Panc1 (cell line): Measurements from ENCODE around the gene ACOT4. TPM values are rescaled to one million over a fixed set of nuclear protein-coding genes. Genes with fewer than 3 reads are reported as not detected.

Experiments used
- ATAC-seq: fragments of 200-7000 bp; cut with Tn5 transposase; 2 replicates; pipeline ENCODE4 v1.9.1; 2020; ENCODE audit warnings: mild to moderate bottlenecking, moderate library complexity
- BruUV-seq: library from RNA; stranded (reverse); fragments of 400-500 nt; replicated peaks from 2 replicates; lab custom pipeline; 2021; lab: Mats Ljungman, UMichigan
- CTCF ChIA-PET: fragments of 300-600 bp; sonication (Branson Sonifier 250); formaldehyde crosslinking; loops from one replicate; lab custom pipeline; 2022; ENCODE audit warnings: antibody characterized with exemption; lab: Charles Lee
- POLR2A ChIA-PET: fragments of 300-600 bp; sonication (Branson Sonifier 250); formaldehyde crosslinking; loops from one replicate; lab custom pipeline; 2022; ENCODE audit warnings: antibody characterized with exemption; lab: Charles Lee
- DNase-seq: peaks from one replicate; pipeline ENCODE4 v3.0.0-alpha.2; 2010; ENCODE audit warnings: low read depth, low spot score
- H3K27ac ChIP-seq: 2 replicates; pipeline ENCODE4 v1.5.1; 2011; ENCODE audit warnings: mild to moderate bottlenecking, low read length, inconsistent platforms
- H3K27me3 ChIP-seq: fragments of 200-500 bp; sonication (Bioruptor generic); 2 replicates; pipeline ENCODE4 v1.6.0; 2014; ENCODE audit warnings: low read length, inconsistent platforms; ENCODE audit not compliant: control insufficient read depth, insufficient read depth
- H3K36me3 ChIP-seq: fragments of 200-500 bp; sonication (Bioruptor generic); 2 replicates; pipeline ENCODE4 v1.5.1; 2014; ENCODE audit warnings: inconsistent platforms, mild to moderate bottlenecking, low read length, moderate library complexity; ENCODE audit not compliant: control insufficient read depth, insufficient read depth
- H3K4me1 ChIP-seq: 2 replicates; pipeline ENCODE4 v1.5.1; 2011; ENCODE audit warnings: inconsistent platforms, mild to moderate bottlenecking, low read length, moderate library complexity; ENCODE audit not compliant: control insufficient read depth, insufficient read depth
- H3K4me3 ChIP-seq, 2 experiments: 2 replicates each; pipeline ENCODE4 v1.5.1; 2011 to 2012; ENCODE audit warnings: low read depth in 2 of 2, low read length in 2 of 2, mild to moderate bottlenecking in 2 of 2, inconsistent platforms in 1 of 2, moderate library complexity in 1 of 2
- H3K9me3 ChIP-seq: fragments of 200-500 bp; sonication (Bioruptor generic); 2 replicates; pipeline ENCODE4 v1.5.1; 2014; ENCODE audit warnings: low read depth, mild to moderate bottlenecking, inconsistent platforms, low read length, moderate library complexity; ENCODE audit not compliant: control insufficient read depth, insufficient read depth
- CTCF ChIP-seq: fragments of 450-650 bp; IDR thresholded peaks from 2 replicates; pipeline ENCODE4 v1.5.1; 2017; ENCODE audit warnings: mild to moderate bottlenecking
- POLR2AphosphoS5 ChIP-seq: IDR thresholded peaks from 2 replicates; pipeline ENCODE4 v1.6.1; 2012; ENCODE audit warnings: mild to moderate bottlenecking, low read depth, low read length, moderate library complexity
- REST ChIP-seq, 2 experiments: IDR thresholded peaks; 2 replicates each; pipeline ENCODE4 v1.6.1; 2011 to 2012; ENCODE audit warnings: low read depth in 2 of 2, control low read depth in 1 of 2, low read length in 1 of 2, mild to moderate bottlenecking in 1 of 2, moderate library complexity in 1 of 2; ENCODE audit not compliant: insufficient read depth in 1 of 2
- SIN3A ChIP-seq: IDR thresholded peaks from 2 replicates; pipeline ENCODE4 v1.6.1; 2012; ENCODE audit warnings: low read depth, mild to moderate bottlenecking, low read length, moderate library complexity, borderline replicate concordance; ENCODE audit not compliant: insufficient read depth
- TCF7L2 ChIP-seq: IDR thresholded peaks from 2 replicates; pipeline ENCODE4 v1.6.1; 2011; ENCODE audit warnings: mild to moderate bottlenecking, low read depth, low read length, inconsistent platforms
- in situ Hi-C: cut with HindIII; loops from 2 replicates; pipeline ENCODE4 v1.10.0; 2016; ENCODE audit warnings: low sequenced_read_pairs, low pct_unique_long_range_greater_than_20kb
- intact Hi-C: fragments of 100-400 bp; cut with micrococcal nuclease; formaldehyde crosslinking; loops from one replicate; pipeline ENCODE4 v1.10.0; 2022; ENCODE audit not compliant: unreplicated experiment
- total RNA-seq: library from RNA; stranded (reverse); gene quantifications from one replicate; pipeline ENCODE4 v1.2.1, GENCODE V29; 2021; ENCODE audit not compliant: unreplicated experiment

The ACOT4 gene
- total RNA-seq, 1 experiment from 2014 or later = 2.7 TPM

GRCh38 chr14:73612339-73613045 is 20.8 kb downstream of the ACOT4 start, which contains the start of gene ACOT6:
Gene ACOT6 (plus strand): TSS chr14:73612517. CDS start chr14:73612572, 55 bp downstream.
- CTCF ChIA-PET = no interaction called here
- Histone ChIP-seq H3K27me3 (no peaks in the 10 kb centered on the region), H3K4me3 (peak within 1 kb of the TSS; percentile 61), H3K36me3 (no peaks in the 10 kb centered on the region), H3K27ac (0 out of 2 replicates have a peak within 1 kb of the TSS, but pooled peaks have one; percentile 7), H3K9me3 (no peaks in the 10 kb centered on the region), H3K4me1 (0 out of 2 replicates have a peak, but pooled peaks cover 2% of the 10 kb centered on the region)
- DNase-seq (no peak), ATAC-seq (peak; percentile 97)
- no peak for TF ChIP-seq REST (IDR thresholded peaks at IDR 0.05; ENCODE audit: insufficient read depth in 1 of 2, low read depth in 2 of 2, low read length in 1 of 2)
- TF ChIP-seq POLR2AphosphoS5 = no peak
- TF ChIP-seq SIN3A = no peak
- TF ChIP-seq TCF7L2 = no peak
- no peak for TF ChIP-seq CTCF
- POLR2A ChIA-PET = interaction anchor here (0.6 to 0.7 kb wide), 2 partner anchors 121 to 235 kb away, joined by 3 read pairs; no protein-coding TSS in a partner anchor
- BruUV-seq = no TSS peak
- intact Hi-C loops (no loop called here), in situ Hi-C loops (no loop called here)

- POLR2A ChIA-PET = interaction anchor here (0.6 to 0.7 kb wide), 2 partner anchors 122 to 234 kb away, joined by 3 read pairs; no protein-coding TSS in a partner anchor
- in situ Hi-C loops = no loop called here
Measured at GRCh38 chr14:73613046-73613383, 21.3 kb downstream of the ACOT4 start.

More at GRCh38 chr14:73613046-73613383, 21.3 kb downstream of the ACOT4 start:
- intact Hi-C loops = no loop called here
- TF ChIP-seq POLR2AphosphoS5 (no peak), REST (IDR thresholded peaks at IDR 0.05; ENCODE audit: insufficient read depth in 1 of 2, low read depth in 2 of 2, low read length in 1 of 2) (no peak), CTCF (no peak), SIN3A (no peak), TCF7L2 (no peak)
- H3K9me3 ChIP-seq = no peaks in the 10 kb centered on the region
- ATAC-seq = peak; percentile 72
- H3K27me3 ChIP-seq = no peaks in the 10 kb centered on the region
- H3K4me3 ChIP-seq = peak overlapping the region; percentile 61
- CTCF ChIA-PET = interaction anchor here (0.7 kb wide), 1 partner anchor 22 kb away, joined by 3 read pairs; no protein-coding TSS in a partner anchor
- no peaks in the 10 kb centered on the region for H3K36me3 ChIP-seq
- H3K4me1 ChIP-seq = 0 out of 2 replicates have a peak, but pooled peaks cover 2% of the 10 kb centered on the region
- DNase-seq = no peak
- 0 out of 2 replicates have a peak overlapping the region, but pooled peaks have one; percentile 7 for H3K27ac ChIP-seq
- BruUV-seq = no TSS peak
